GM21723 (cell line): ENCODE data around the gene COG6.

Experiments used
- ATAC-seq: cut with Tn5 transposase; IDR thresholded peaks from one replicate; pipeline ENCODE4 v1.9.1; 2021; ENCODE audit warnings: mild to moderate bottlenecking, moderate library complexity; ENCODE audit not compliant: unreplicated experiment

Gene COG6

GRCh38 chr13:39676315-39676876, 20.9 kb downstream of the COG6 start:
- no peak for ATAC-seq

GRCh38 chr13:39682310-39682709, 26.8 kb downstream of the COG6 start:
- ATAC-seq = peak; percentile 44

GRCh38 chr13:39682788-39683187, 27.3 kb downstream of the COG6 start:
- ATAC-seq = peak; percentile 78

GRCh38 chr13:39684531-39685137, 29.2 kb downstream of the COG6 start:
- ATAC-seq = no peak

GRCh38 chr13:39685652-39686051, 30.2 kb downstream of the COG6 start:
- no peak for ATAC-seq

- peak; percentile 9 for ATAC-seq
Measured at GRCh38 chr13:39688278-39688677, 32.8 kb downstream of the COG6 start.

- ATAC-seq = peak; percentile 95
Measured at GRCh38 chr13:39688699-39689405, 33.4 kb downstream of the COG6 start.

- ATAC-seq = no peak
Measured at GRCh38 chr13:39692660-39693438, 37.4 kb downstream of the COG6 start.

- ATAC-seq = no peak
Measured at GRCh38 chr13:39699274-39699673, 43.8 kb downstream of the COG6 start.

GRCh38 chr13:39712626-39713025, 57.2 kb downstream of the COG6 start:
- no peak for ATAC-seq

- no peak for ATAC-seq
Measured at GRCh38 chr13:39729156-39729555, 73.7 kb downstream of the COG6 start.

GRCh38 chr13:39734952-39735351, 79.5 kb downstream of the COG6 start:
- ATAC-seq = no peak

GRCh38 chr13:39737047-39737446, 81.6 kb downstream of the COG6 start:
- no peak for ATAC-seq

- no peak for ATAC-seq
Measured at GRCh38 chr13:39740761-39741160, 85.3 kb downstream of the COG6 start.

- no peak for ATAC-seq
Measured at GRCh38 chr13:39748961-39749360, 93.5 kb downstream of the COG6 start.

GRCh38 chr13:39749528-39749927, 94.1 kb downstream of the COG6 start:
- ATAC-seq = no peak

GRCh38 chr13:39751805-39752204, 96.3 kb downstream of the COG6 start:
- ATAC-seq = no peak

- ATAC-seq = peak; percentile 82
Measured at GRCh38 chr13:39760521-39760920, 105.1 kb downstream of the COG6 start.

- ATAC-seq = no peak
Measured at GRCh38 chr13:39765801-39766463, 110.5 kb downstream of the COG6 start.

- ATAC-seq = no peak
Measured at GRCh38 chr13:39766464-39767158, 111.1 kb downstream of the COG6 start.
